NB4 (cell line): ENCODE data around the gene MYO9B.

Experiments used
- DNase-seq: peaks from one replicate; pipeline ENCODE4 v3.0.0; 2010; ENCODE audit warnings: low read depth
- H3K4me3 ChIP-seq: one replicate; pipeline ENCODE4 v1.5.1; 2011; ENCODE audit warnings: mild to moderate bottlenecking, low read depth, low read length, moderate library complexity
- MYC ChIP-seq: IDR thresholded peaks from 2 replicates; pipeline ENCODE4 v1.6.1; 2011; ENCODE audit warnings: low read depth, low read length
- POLR2A ChIP-seq: IDR thresholded peaks from 2 replicates; pipeline ENCODE4 v1.6.1; 2011; ENCODE audit warnings: mild to moderate bottlenecking; ENCODE audit not compliant: insufficient read length; ENCODE audit errors: extremely low read depth
- TF ChIP-seq, protein P1 (sequence below): IDR thresholded peaks from one replicate; pipeline ENCODE4 v1.5.1; 2012; ENCODE audit warnings: low read depth, low read length
- TF ChIP-seq, protein P2 (sequence below): IDR thresholded peaks from 2 replicates; pipeline ENCODE4 v1.6.1; 2011; ENCODE audit warnings: low read depth, low read length

The MYO9B gene

DNA sequence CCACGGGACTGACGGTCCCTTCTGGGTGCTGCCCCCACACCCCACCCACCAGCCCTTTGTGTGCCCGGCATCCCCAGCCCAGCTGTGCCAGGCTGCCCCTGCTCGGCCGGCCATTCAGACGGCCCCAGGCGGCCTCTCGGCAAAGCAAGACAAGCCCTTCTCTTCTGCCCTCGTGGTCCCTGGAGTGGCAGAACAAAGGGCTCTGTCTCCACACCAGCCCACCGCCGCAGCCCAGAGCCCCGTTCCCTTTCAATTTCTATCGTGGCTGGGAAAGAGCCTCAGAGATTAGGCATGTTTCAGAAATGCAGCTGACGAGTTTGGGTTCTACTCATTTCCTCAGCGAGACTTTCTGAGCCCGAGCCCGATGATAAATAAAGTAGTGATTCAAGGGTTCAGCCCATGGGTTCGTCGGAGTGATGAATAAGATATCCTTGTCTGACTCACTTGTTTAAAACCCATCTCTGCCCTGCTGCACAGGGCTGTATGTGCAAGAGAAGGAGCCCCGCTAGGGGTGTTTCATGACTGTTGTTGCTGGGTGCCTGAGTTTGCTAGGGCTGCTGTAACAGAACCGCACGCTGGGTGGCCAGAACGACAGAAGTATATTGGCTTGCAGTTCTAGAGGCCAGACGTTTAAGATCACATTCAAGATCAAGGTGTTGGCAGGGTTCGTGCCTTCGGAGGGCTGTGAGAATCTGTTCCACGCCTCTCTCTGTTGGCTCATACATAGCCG, 4.3 kb downstream of the MYO9B start:
- TF ChIP-seq POLR2A = no peak
- TF ChIP-seq, protein P1, sequence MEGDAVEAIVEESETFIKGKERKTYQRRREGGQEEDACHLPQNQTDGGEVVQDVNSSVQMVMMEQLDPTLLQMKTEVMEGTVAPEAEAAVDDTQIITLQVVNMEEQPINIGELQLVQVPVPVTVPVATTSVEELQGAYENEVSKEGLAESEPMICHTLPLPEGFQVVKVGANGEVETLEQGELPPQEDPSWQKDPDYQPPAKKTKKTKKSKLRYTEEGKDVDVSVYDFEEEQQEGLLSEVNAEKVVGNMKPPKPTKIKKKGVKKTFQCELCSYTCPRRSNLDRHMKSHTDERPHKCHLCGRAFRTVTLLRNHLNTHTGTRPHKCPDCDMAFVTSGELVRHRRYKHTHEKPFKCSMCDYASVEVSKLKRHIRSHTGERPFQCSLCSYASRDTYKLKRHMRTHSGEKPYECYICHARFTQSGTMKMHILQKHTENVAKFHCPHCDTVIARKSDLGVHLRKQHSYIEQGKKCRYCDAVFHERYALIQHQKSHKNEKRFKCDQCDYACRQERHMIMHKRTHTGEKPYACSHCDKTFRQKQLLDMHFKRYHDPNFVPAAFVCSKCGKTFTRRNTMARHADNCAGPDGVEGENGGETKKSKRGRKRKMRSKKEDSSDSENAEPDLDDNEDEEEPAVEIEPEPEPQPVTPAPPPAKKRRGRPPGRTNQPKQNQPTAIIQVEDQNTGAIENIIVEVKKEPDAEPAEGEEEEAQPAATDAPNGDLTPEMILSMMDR = no peak
- no peak for TF ChIP-seq MYC
- TF ChIP-seq, protein P2, sequence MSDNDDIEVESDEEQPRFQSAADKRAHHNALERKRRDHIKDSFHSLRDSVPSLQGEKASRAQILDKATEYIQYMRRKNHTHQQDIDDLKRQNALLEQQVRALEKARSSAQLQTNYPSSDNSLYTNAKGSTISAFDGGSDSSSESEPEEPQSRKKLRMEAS = no peak
- no peak overlapping the region for H3K4me3 ChIP-seq
- DNase-seq = no peak

DNA sequence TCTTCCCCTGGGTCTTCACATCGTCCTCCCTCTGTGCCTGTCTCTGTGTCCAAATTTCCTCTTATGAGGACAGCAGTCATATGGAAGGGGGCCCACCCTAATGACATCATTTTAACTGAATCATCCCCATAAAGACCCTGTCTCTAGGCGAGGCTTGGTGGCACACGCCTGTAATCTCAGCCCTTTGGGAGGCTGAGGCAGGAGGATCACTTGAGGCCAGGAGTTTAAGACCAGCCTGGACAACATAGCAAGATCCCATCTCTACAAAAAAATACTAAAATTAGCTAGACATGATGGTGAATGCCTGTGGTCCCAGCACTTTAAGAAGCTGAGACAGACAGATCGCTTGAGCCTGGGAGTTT, 4.8 kb downstream of the MYO9B start:
- no peak for DNase-seq
- no peak overlapping the region for H3K4me3 ChIP-seq
- TF ChIP-seq MYC = no peak
- TF ChIP-seq, protein P1 = no peak
- no peak for TF ChIP-seq POLR2A
- TF ChIP-seq, protein P2 = no peak

DNA sequence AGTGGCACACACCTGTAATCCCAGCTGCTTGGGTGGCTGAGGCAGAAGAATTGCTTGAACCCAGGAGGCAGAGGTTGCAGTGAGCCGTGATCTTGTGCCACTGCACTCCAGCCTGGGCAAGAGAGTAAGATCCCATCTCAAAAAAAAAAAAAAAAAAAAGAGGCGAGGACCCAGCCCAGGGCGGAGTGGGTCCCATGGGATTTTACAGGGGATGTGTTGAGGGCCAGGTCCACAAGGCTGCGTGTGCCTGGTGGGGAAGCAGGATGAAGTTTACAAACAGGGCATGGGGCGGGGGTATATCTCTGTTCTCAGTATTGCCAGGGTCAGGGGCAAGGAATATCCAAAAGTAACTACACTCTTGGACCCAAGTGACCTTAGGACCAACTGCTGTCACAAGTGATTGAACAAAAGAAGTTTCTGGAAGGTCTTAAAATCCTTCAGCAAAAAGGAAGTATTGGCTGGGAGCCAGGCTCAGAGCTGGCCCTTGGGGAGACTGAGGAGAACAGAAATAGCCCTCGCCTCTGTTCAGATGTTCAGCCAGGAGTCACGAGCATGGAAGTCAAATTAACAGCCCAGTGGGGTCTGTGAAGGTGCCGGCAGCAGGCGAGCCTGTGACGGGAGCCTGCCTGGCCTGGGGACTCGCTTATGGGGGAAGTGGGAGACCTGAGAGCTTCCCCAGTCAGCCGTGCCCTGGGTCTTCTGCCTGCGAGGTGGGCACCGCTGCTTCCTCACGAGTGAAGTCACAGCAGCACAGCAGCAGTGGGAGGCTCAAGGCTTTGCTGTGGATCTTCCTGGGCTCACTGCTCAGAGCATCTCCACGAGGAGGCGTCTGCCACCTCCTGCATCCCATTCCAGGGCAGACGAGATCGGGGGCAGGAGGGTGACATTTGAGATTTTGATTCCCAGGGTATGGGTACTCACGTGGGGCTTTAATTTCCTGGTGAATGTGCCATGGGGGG, 6.4 kb downstream of the MYO9B start:
- no peak for TF ChIP-seq MYC
- no peak overlapping the region for H3K4me3 ChIP-seq
- no peak for DNase-seq

DNA sequence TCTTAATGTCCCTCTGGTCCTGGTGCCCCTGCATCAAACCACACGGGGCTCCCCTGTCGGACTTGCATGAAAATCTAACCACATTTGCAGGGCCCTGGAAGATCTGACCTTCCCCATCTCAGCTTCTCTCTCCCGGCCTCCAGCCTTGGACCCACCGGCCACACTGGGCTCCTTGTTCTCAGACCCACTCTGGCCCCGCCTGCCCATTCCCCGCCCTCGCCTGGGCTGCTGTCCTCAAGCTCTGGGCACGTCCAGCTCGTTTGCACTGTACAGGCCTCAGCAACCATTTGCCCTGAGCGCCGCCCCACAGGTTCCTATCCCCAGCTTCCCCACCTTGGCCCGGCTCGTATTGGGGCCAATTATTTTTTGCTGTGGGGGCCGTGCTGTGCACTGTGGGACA, 10.5 kb downstream of the MYO9B start:
- H3K4me3 ChIP-seq = no peak overlapping the region
- TF ChIP-seq MYC (no peak), POLR2A (no peak)
- TF ChIP-seq, protein P2 = no peak
- TF ChIP-seq, protein P1 = no peak

DNA sequence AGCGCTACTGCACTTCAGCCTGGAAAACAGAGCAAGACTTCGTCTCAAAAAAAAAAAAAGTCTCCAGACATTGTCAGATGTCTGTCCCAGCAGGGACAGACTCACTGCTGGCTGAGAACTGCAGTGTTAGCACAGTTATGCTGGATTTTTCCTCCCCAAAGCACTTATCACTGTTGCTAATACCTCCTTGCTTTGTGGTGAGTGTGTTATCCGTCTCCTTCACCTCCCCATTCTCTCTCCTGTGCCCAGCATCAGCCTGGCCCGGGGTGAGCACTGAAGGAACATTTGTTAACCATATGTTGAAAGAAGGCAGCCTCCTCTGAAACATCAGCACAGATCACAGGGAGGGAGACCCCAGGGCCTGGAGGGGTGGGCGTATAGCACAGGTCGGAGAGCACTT, 11.3 kb downstream of the MYO9B start:
- DNase-seq = no peak
- H3K4me3 ChIP-seq = no peak overlapping the region
- TF ChIP-seq, protein P2 = no peak
- TF ChIP-seq, protein P1 = no peak
- TF ChIP-seq MYC = no peak
- no peak for TF ChIP-seq POLR2A

More for the DNA sequence above, 10.5 kb downstream of the MYO9B start:
- no peak for DNase-seq

DNA sequence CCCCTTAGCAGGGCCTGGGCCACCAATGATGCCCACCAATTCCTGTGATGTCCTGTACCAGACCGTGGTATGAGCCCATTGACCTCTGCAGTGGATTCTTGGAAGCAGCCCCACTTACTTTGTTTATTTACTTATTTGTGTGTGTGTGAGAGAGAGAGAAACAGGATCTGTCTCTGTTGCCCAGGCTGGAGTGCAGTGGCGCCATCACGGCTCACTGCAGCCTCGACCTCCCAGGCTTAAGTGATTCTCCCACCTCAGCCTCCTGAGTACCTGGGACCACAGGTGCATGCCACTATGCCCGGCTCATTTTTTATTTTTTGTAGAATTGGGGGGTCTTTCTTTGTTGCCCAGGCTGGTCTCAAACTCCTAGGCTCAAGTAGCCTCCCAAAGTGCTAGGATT, 13.0 kb downstream of the MYO9B start:
- H3K4me3 ChIP-seq = no peak overlapping the region
- TF ChIP-seq, protein P2 = no peak
- TF ChIP-seq MYC (no peak), POLR2A (no peak)
- TF ChIP-seq, protein P1 = no peak
- DNase-seq = no peak
